ENCODE measurements around the gene CDKAL1. TPM values are rescaled to one million over a fixed set of nuclear protein-coding genes. Genes with fewer than 3 reads are reported as not detected.

The CDKAL1 gene
- total RNA-seq, 1 experiment from 2014 or later = 13.8 TPM

DNA sequence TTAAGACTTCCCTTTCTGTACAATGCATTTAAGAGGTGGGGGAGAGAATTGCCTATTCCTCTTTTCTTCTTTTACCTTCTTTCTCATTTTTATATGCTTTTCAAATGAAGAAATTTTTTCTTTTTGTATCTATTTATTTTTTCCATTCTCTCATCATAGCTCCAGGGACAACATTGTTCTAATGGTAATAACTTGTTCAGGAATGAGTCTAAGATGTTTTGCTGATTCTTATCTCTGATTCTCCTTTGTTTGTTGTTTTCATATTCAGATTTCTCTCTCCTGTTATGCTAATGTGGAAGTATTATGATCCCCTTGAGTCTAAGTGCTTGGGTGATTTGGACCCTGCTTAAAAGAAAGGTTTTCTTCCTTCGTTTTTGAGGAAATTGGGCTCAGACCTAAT, 451.6 kb downstream of the CDKAL1 start:
- intact Hi-C loops (cut with micrococcal nuclease) = no loop called here
- BruUV-seq (replicated peaks) = no TSS peak
- CTCF ChIA-PET = no interaction called here

DNA sequence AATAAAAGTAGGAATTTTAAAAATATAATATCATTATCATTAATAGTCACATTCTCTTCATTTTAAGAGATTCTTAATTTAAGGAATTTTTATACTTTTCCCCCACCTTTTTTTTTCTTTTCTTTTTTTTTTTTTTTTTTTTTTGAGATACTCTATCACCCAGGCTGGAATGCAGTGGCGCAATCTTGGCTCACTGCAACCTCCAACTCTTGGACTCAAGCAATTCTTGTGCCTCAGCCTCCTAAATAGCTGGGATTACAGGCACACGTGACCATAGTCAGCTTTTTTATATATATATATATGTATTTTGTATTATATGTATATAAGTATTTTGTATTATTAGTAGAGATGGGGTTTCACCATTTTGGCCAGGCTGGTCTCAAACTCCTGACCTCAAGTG, 457.7 kb downstream of the CDKAL1 start:
- intact Hi-C loops (cut with micrococcal nuclease) = no loop called here

More for the DNA sequence above, 451.6 kb downstream of the CDKAL1 start:
- no peak overlapping the region for H3K27ac ChIP-seq (ENCODE audit: low read length)
- DNase-seq (no peak), ATAC-seq (no peak)
- no peaks in the 10 kb centered on the region for H4K20me1 ChIP-seq (ENCODE audit: low read length)
- no peak overlapping the region for H3K9ac ChIP-seq (ENCODE audit: low read length)
- POLR2A ChIA-PET (ENCODE audit: unreplicated experiment) = no interaction called here
- H3K9me2 ChIP-seq (replicated peaks; ENCODE audit: low read length) = no peaks in the 10 kb centered on the region
- H3K4me1 ChIP-seq (ENCODE audit: insufficient read depth, low read length) = no peaks in the 10 kb centered on the region
- TF ChIP-seq, protein P1, sequence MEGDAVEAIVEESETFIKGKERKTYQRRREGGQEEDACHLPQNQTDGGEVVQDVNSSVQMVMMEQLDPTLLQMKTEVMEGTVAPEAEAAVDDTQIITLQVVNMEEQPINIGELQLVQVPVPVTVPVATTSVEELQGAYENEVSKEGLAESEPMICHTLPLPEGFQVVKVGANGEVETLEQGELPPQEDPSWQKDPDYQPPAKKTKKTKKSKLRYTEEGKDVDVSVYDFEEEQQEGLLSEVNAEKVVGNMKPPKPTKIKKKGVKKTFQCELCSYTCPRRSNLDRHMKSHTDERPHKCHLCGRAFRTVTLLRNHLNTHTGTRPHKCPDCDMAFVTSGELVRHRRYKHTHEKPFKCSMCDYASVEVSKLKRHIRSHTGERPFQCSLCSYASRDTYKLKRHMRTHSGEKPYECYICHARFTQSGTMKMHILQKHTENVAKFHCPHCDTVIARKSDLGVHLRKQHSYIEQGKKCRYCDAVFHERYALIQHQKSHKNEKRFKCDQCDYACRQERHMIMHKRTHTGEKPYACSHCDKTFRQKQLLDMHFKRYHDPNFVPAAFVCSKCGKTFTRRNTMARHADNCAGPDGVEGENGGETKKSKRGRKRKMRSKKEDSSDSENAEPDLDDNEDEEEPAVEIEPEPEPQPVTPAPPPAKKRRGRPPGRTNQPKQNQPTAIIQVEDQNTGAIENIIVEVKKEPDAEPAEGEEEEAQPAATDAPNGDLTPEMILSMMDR (conservative IDR thresholded peaks at IDR 0.05; ENCODE audit: low read depth, low read length) = no peak
- TF ChIP-seq EZH2 (IDR thresholded peaks at IDR 0.05; ENCODE audit: low read length, unreplicated experiment) (no peak), EZH2phosphoT487 (IDR thresholded peaks at IDR 0.05; ENCODE audit: borderline replicate concordance, low read length) (no peak)
- H3K36me3 ChIP-seq (ENCODE audit: low read depth, low read length) = no peaks in the 10 kb centered on the region
- H3K79me2 ChIP-seq (ENCODE audit: low read length) = no peaks in the 10 kb centered on the region
- no peak overlapping the region for H3K4me3 ChIP-seq (ENCODE audit: low read length)
- no peak overlapping the region for H2AFZ ChIP-seq (ENCODE audit: low read length)
- no peak overlapping the region for H3K4me2 ChIP-seq (ENCODE audit: low read length)
- no peaks in the 10 kb centered on the region for H3K9me3 ChIP-seq (ENCODE audit: low read length)
- no peaks in the 10 kb centered on the region for H3K27me3 ChIP-seq (ENCODE audit: low read length)
- no peaks in the 10 kb centered on the region for H3F3A ChIP-seq (ENCODE audit: low read length, unreplicated experiment)

DNA sequence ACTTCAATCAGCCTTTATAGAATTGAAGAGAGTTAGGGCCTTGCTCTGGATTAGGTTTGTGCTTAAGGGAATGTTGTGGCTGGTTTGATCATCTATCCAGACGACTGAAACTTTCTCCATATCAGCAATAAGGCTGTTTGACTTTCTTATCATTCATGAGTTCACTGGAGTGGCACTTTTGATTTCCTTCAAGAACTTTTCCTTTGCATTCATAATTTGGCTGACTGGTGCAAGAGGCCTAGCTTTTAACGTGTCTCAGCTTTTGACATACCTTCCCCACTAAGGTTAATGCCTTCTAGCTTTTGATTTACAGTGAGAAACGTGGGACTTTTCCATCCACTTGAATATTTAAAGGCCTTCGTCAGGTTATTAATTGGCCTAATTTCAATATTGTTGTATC, 461.8 kb downstream of the CDKAL1 start:
- Histone ChIP-seq H3K27ac (ENCODE audit: low read length) (no peak overlapping the region), H3K36me3 (ENCODE audit: low read depth, low read length) (0 out of 2 replicates have a peak, but pooled peaks cover 6% of the 10 kb centered on the region), H3F3A (ENCODE audit: low read length, unreplicated experiment) (no peaks in the 10 kb centered on the region), H3K9me2 (replicated peaks; ENCODE audit: low read length) (no peaks in the 10 kb centered on the region), H3K9me3 (ENCODE audit: low read length) (no peaks in the 10 kb centered on the region), H4K20me1 (ENCODE audit: low read length) (no peaks in the 10 kb centered on the region), H2AFZ (ENCODE audit: low read length) (no peak overlapping the region), H3K27me3 (ENCODE audit: low read length) (no peaks in the 10 kb centered on the region), H3K9ac (ENCODE audit: low read length) (no peak overlapping the region), H3K4me1 (ENCODE audit: insufficient read depth, low read length) (no peaks in the 10 kb centered on the region), H3K4me3 (ENCODE audit: low read length) (no peak overlapping the region), H3K79me2 (ENCODE audit: low read length) (no peaks in the 10 kb centered on the region), H3K4me2 (ENCODE audit: low read length) (no peak overlapping the region)
- intact Hi-C loops (cut with micrococcal nuclease) = no loop called here
- ATAC-seq = no peak
- ChIA-PET CTCF (no interaction called here), POLR2A (ENCODE audit: unreplicated experiment) (no interaction called here)
- BruUV-seq (replicated peaks) = no TSS peak
- TF ChIP-seq EZH2 (IDR thresholded peaks at IDR 0.05; ENCODE audit: low read length, unreplicated experiment) = no peak
- no peak for TF ChIP-seq EZH2phosphoT487 (IDR thresholded peaks at IDR 0.05; ENCODE audit: borderline replicate concordance, low read length)
- TF ChIP-seq, protein P1 (conservative IDR thresholded peaks at IDR 0.05; ENCODE audit: low read depth, low read length) = no peak
- no peak for DNase-seq

More for the DNA sequence above, 457.7 kb downstream of the CDKAL1 start:
- no peak for TF ChIP-seq EZH2phosphoT487 (IDR thresholded peaks at IDR 0.05; ENCODE audit: borderline replicate concordance, low read length)
- TF ChIP-seq, protein P1 (conservative IDR thresholded peaks at IDR 0.05; ENCODE audit: low read depth, low read length) = no peak
- no peak for TF ChIP-seq EZH2 (IDR thresholded peaks at IDR 0.05; ENCODE audit: low read length, unreplicated experiment)
- Histone ChIP-seq H3K27me3 (ENCODE audit: low read length) (no peaks in the 10 kb centered on the region), H3F3A (ENCODE audit: low read length, unreplicated experiment) (no peaks in the 10 kb centered on the region), H3K4me3 (ENCODE audit: low read length) (no peak overlapping the region), H3K9ac (ENCODE audit: low read length) (no peak overlapping the region), H4K20me1 (ENCODE audit: low read length) (no peaks in the 10 kb centered on the region), H3K9me3 (ENCODE audit: low read length) (no peaks in the 10 kb centered on the region), H3K36me3 (ENCODE audit: low read depth, low read length) (no peaks in the 10 kb centered on the region), H3K4me2 (ENCODE audit: low read length) (no peak overlapping the region), H2AFZ (ENCODE audit: low read length) (no peak overlapping the region), H3K79me2 (ENCODE audit: low read length) (no peaks in the 10 kb centered on the region), H3K4me1 (ENCODE audit: insufficient read depth, low read length) (no peaks in the 10 kb centered on the region), H3K9me2 (replicated peaks; ENCODE audit: low read length) (no peaks in the 10 kb centered on the region), H3K27ac (ENCODE audit: low read length) (no peak overlapping the region)
- DNase-seq (no peak), ATAC-seq (no peak)
- no TSS peak for BruUV-seq (replicated peaks)
- ChIA-PET POLR2A (ENCODE audit: unreplicated experiment) (no interaction called here), CTCF (no interaction called here)
